T-helper 9 cell (primary cell): Measurements from ENCODE around the gene FRS3.
"Not testable (repeated sequence)": the region's sequence is repeated elsewhere in the genome, so short reads cannot be mapped to it uniquely, and the experiment has no call there.

Experiments
- DNase-seq: peaks from one replicate; pipeline ENCODE4 v3.0.0-alpha.2; 2020

FRS3 gene

DNA sequence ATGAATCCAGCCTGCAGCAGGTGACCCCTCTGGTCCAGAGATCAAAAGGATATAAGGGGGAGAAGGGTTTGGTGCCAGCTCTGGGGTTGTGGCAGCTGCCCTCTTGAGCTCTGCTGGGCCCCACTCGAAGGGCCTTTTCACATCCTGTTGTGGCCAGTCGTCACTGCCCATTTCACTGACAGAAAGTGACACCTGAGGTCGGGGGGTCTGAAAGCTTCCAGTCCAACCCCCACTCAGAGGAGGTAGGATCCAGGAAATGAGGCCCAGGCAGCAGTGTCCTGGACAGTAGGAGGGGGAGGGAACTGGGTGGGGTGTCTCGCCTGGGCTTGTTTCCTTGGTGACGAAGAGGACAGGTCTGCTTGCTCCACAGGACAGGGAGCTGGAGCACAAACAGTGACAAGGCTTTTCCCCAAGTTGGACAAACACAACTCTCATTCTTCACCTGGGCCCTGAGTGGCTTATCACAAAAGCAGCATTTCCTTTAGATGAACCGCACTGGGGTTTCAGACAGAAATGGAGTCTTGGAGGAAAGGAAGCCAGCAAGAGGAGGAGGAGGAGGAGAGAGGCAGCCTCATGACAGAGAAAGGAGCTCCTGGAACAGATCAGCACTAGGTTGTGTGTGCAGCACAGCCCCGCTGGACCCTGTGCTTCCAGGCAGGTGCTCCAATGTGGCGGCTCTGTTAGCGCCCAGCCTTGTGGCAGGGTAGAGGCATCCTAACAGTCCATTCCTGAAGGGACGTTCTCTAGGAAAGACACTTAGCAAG is 11.0 kb downstream of the FRS3 start:
- DNase-seq = no peak

DNA sequence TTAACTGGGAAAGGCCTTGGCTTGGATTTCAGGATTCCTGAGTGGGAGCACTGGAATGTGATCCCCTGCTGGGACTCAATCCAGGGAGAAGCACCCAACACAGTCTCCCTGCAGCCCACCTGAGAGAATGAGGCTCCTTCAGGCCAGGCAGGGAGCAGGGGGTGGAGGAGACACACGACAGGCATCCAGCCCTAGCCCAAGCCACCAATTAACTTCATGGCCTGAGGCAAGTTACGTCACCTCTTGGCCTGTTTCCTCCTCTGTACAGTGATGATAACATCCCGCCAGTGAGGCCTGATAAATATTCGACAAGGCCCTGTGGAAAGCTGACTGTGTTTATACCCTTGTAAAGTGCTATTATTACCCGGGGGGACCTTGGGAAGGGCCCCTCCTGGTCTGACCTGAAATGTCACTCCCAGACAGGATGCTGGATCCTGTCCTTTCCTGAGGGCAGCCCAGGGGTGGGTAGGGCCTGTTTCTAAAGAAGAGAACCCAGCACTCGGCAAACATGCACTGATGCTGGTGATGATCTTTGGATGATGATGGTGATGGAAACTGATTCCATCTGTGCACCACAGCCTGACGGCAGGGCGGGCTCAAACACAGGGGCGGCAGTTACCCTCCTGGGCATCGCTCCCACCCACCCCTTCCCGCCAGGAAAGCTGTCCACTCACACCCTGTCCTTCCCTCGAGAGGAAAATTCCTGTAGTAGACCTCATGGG is 12.4 kb downstream of the FRS3 start:
- DNase-seq = no peak

DNA sequence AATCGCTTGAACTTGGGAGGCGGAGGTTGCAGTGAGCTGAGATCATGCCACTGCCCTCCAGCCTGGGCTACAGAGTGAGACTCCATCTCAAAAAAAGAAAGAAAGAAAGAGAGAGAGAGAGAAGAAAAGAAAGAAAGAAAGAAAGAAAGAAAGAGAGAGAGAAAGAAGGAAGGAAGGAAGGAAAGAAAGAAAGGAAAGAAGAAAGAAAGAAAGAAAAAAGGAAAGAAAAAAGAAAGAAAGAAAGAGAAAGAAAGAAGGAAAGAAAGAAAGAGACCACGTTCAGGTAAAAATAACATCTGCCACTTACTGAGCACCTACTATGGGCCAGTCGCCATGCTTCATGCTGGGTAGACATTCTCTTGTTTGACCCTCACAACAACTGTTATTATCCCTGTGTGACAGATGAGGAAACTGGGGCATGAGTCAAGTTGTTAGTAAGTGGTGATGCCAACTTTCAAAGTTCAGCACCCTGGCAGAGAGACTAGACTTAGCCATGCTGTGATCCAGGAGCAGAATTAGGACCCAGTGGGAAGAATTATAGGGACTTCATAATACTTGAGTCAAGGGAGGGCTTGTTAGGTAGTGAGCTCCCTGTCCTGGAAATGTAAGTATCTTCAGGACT is 13.5 kb downstream of the FRS3 start:
- not testable (repeated sequence) for DNase-seq

DNA sequence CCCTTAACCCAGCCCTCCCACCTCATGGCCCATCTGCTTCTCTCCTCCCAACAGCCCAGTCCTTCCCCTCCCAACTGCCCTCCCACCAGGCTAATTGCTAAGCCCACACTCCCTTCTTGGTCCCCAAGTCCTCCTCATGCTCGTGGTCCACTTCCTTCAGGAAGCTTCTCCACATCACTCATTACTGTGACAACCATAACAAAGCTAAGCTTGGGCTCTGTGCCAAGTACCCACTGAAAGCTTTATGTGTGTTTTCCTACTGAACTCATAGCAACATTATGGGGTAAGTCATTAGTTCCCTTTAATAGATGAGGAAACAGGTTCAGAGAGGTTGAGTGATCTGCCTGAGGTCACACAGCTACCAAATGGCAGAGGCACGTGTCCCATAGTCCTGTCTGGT is 16.2 kb downstream of the FRS3 start:
- no peak for DNase-seq

DNA sequence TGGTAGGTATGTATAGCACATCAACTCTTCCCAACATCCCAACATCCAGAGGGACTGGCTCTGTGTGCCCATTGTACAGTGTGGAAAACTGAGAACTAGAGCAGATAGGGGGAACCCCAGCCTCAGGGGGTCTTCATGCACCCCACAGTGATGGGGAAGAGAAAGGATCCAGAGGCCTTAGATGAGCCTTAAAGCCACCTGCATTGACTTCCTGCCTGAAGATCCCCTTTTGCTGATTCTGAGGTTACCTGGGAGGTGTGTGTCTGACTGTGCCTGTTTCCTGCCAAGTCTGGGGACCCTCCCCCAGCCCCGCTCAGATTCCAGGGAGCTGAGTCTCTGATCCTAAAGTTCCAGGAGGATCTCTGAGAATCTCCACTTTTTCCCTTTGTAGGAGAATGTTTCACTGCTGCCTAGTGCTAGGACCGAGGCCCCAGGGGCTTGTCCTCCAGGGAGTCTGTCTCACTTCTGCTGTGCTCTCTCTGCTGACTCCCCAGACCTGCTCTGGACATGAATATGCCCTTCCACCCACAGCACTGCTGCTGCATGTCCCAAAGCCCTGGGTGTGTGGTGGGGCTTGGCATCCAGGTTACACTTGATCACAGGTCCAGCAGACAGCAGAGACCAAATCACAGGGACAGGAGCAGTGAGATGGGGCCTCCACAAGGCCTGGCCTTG is 19.7 kb downstream of the FRS3 start:
- DNase-seq = no peak

DNA sequence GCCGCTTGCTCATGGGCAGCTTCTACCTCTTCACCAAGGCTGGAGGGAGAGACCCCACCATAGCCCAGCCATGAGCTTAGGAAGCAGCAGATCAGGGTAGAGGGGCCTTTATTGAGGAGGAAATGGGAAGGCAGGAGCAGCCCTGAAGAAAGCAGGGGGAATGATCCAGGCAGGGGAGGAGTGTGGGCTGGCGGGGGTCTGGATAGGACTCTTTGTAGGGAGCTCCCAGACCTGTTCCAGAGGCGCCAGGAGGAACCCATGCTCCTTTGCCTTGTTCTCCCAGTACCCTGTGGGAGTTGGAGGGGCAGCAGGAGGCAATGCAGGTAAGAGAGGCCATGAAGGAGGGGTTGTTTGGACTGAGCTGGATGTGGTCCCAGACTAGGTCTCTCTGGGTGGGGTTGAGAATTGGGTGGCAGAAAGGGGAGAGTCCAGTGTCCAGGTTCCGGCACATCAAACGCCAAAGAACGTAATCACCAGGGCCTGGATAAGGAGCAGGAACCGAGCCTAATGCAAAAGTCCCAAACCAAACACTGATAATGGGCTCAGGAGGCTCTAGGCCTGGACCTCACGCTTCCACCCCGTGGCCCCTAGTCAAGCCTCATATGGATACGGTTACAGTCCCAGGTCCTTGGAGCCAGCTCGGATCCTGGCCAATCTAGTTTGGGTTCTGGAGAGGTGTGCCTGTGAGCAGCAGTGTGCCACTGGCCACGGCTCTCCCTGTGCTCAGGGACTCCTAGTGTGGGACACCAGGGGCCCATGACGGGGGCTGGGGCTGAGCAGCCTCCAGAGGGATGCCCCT is 20.4 kb downstream of the FRS3 start:
- DNase-seq = no peak

DNA sequence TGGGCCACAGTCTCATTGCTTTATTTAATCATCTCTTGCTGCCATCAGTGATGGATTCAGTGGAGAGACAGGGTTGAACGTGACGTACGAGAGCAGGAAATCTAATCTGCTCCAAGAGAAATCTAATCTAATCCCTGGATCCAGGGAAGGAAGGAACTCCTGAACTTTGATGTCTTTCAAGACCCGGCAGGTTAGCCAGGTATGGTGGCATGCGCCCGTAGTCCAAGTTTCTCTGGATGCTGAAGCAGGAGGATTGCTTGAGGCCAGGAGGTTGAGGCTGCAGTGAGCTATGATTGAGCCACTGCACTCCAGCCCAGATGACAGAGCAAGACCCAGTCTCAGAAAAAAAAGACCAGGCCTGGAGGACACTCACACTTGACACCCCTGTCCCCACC is 21.1 kb downstream of the FRS3 start:
- DNase-seq = no peak

DNA sequence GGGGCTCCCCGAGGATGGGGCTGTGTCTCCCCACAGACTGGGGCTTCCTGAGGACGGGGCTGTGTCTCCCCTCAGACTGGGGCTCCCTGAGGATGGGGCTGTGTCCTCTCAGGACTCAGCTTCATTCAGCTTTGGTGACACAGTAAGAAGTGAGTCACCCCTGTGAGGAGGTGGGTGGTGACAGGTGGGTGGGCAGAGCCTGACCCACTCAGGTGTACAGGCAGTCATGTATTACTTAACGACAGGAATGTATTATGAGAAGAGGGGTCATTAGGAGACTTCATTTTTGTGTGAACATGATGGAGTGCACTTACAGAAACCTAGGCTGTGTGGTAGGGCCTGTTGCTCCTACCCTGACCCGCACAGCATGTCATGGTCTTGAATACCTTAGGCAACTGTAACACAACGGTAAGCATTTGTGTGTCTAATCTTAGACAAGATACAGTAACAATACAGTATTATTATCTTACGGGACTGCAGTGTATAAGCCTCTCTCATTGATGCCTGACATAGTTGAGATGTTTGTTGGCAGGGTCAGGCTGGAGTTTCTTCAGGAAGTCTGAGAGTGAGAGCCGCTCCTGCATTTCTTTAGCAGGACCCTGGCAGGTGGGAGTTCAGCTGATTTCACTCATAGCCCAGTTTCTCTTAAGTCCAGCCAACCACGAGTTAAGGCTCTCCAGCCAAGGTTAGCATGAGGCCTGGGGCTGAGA is 21.6 kb downstream of the FRS3 start:
- no peak for DNase-seq

DNA sequence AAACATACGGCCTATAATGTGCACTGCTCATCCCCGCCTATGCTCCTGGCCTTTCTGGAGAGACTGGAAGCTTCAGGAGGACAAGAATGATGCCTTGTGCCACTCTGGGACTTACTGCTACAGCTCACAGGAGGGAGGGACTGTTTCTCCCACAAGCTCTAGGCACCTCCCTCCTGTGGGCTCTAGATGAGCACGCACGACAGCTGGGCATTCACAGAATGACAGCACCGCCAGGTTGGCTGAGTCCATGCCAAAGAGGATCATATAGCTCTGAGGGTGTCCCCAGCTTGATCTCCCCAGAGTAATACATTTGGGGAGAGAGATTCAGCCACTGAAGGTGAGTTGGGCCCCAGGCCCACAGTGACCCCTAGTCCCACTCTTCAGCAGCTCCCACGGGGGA is 22.4 kb downstream of the FRS3 start:
- DNase-seq = no peak

DNA sequence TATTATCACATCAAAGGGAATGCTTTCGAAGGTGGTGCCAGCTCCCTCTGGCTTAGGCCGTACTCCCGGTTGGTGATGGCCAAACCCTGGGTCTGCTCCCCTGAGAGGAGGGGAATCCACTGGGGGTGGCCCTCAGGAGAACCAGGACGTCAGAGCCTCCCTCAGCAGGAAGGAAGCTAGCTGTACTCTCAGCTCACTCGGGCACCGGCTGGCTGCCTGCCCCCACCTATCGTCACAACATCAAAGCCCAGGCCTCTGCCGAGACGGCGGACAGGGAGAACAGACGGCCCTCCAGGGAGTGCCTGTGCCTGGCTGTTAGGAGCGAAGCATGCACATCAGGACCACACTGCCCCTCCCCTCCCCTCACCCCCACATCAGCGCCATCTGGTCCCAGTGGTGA is 23.3 kb downstream of the FRS3 start:
- no peak for DNase-seq

DNA sequence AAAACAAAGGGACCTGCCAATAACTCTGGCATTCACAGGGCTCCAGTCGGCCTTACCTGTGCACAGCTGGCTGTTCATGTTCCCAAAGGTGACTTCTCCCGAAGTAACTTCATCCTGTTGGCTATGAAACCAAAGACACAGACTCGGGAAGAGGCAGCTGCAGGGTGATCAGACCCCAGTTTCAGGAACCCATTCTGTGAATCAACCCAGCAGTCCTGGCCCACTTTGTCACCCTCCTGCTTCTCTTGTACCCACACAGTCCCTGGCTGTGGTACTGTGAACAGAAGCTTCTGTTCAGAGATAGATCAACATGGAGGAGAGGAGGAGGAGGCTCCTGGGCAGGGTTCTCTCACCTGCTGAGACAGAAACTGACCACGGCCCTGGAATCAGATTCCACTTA is 23.8 kb downstream of the FRS3 start:
- no peak for DNase-seq

DNA sequence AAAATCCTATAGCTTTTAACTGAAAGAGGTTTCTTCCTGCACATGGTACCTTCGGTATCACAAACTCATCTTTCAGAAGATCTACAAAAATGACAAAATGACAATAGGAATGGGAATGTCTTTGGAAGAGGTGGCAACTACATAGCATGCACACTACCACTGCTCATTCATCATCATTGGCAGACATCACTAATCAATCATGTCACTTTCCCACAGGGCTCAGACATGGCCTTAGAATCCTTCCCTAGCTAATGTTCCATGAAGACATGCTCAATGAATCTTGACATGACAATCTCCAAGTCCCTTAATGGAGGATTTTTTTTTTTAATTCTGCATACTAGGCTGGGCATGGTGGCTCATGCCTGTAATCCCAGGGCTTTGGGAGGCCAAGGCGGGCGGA is 29.3 kb downstream of the FRS3 start:
- DNase-seq = no peak

DNA sequence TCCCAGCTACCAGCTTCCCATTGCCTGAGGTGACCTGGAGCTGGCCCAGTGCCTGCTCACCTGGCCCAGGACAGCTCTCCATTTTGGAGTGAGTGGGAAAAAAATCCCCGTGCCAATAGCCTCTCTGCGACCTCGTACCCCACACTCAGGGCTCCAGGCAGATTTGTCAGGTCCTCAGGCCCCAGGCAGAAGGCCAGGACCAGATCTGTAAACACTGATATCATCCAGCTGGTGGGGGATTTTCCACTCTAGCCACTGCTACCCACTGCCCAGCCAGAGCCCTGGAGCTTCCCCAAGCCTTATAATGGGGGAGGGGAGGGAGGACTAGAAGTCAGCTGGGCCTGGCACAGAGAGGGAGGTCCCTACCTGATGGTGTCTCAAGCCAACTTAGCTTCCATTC is 31.2 kb downstream of the FRS3 start:
- no peak for DNase-seq

DNA sequence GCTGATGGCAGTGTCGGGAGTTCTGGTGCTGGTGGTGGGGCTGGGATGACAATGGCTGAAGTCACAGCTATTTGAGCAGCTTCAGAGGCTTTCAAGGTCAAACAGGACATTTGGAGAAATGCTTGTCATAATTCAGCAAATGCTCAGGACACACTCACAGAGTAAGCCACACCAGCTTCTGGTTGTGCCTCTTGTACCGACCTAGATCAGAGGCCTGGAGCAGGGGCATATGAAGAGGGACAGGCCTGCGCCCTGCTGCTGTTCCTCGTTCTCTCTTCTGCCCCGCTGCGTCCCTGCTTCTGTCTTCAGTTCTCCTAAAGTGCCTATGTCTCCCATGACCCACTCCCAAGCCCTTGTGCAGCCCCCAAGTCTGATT is 31.6 kb downstream of the FRS3 start:
- DNase-seq = no peak

DNA sequence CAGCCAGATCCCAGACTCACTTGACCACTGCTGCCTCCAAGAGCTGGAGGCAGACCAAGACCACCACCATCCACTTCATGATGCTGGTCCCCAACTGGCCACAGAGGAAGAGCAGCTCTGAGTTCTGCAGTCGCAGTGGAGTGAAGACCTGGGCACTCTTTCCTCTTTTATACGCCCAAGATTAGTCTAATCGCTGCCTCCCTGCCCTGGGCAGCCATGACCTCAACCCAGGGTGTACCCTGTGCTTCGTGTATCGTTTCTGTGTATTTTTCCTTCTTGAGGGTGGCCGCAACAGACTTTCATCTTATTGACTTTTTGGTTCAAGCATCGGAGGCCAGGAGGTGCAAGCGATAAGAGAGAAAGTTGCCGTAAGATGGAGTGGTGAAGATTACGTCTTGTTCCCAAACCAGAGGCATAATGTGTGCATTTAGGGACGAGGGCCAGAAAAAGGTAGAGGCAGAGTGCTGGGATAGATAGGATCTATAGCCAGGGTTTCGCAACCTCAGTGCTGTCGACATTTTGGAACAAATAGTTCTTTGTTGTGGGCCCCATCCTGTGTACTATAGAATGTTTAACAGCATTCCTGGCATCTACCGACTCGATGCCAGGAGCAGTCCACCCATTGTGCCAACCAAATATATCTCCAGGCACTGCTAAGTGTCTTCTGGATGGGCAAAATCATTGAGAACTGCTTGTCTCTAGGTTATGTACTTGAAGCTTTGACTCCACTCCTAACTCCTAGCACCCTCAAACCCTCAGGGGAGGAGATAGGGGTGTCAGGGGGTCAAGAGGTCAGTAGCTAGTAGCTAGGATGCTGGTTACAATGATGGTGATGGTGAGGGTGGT is 32.2 kb downstream of the FRS3 start, which contains the start of gene PGC:
Gene PGC, minus strand, starts transcription at position 142 of the 846 bp plus-strand sequence. Its CDS starts 63 bp downstream, at position 79.
- no peak for DNase-seq

DNA sequence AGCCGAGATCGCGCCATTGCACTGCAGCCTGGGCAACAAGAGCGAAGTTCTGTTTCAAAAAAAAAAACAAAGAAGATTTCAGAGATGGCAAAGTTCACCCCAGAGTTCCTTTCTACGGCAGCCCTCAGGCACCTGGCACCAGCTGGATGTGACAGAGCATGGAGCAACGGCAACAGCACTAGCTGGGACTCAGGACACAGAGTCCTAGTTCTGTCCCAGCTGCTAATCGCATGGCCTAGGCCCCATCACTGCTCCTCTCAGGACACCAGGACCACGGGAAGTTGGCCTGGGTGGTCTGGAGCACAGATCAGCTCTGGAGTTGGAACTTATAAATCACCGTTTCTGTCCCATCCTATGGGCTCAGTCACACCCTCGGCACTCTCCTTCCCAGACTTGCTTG is 33.6 kb downstream of the FRS3 start:
- no peak for DNase-seq

DNA sequence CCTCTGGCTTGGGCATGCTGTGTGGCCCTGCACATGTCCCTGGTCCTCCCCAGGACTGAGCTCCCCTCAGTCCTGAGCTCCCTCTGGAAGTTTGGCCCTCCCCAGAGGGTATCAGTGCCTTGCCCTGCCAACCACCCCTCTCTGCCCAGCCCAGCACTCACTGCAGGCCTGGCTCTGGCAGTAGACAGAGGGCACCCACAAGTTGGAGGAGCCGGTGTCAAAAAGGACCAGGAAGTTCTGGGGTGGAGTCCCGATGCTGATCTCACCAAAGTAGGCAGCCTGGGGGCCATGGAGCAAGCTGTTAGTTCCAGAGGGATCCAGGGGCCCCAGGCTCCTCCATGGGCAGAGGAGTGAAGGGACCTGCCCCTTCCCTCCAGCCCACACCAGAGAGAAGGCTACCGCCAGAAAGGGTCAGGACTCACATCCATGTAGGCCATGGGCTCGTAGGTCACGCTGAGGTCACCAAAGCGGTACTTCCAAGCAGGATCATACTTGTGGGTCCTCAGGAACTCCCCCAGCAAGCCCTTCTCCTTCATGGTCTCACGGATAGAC is 35.4 kb downstream of the FRS3 start:
- DNase-seq = no peak

DNA sequence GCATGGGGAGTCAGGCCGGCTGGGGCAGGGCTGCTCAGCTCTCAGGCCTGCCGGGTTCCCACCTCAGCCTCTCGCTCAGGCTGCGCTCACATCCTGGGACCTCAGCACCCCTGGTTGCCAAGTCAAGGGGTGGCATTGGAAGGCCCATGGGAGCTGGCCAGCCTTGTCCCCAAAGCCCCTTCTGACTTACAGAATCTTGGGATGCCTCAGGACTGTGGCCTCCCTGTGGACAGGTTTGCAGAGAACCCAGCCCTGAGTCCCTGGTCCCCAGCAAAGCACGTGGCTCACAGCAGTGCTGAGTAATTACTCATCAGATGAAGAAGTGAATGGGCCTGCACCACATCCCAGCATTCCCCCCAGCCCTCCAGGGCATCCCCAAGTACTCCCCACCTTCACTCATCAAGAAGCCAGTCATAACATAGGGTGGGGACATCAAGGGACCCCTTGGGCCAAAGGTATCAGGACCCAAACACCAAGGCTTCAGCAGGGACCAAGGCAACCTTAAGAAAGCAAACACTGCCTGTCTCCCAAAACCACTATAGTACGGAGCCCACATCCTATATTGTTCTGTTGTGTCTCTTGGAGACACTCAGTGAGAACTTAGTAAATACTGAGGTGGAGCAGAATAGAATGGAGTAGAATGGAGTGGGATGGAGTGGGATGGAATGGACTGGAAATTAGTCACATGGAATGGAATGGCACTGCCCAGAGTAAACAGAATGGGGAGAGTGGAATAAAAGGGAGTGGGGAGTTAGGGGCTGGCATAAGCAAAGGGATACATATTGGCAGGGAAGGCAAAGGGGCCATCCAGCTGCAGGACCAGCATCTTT is 36.1 kb downstream of the FRS3 start:
- no peak for DNase-seq

DNA sequence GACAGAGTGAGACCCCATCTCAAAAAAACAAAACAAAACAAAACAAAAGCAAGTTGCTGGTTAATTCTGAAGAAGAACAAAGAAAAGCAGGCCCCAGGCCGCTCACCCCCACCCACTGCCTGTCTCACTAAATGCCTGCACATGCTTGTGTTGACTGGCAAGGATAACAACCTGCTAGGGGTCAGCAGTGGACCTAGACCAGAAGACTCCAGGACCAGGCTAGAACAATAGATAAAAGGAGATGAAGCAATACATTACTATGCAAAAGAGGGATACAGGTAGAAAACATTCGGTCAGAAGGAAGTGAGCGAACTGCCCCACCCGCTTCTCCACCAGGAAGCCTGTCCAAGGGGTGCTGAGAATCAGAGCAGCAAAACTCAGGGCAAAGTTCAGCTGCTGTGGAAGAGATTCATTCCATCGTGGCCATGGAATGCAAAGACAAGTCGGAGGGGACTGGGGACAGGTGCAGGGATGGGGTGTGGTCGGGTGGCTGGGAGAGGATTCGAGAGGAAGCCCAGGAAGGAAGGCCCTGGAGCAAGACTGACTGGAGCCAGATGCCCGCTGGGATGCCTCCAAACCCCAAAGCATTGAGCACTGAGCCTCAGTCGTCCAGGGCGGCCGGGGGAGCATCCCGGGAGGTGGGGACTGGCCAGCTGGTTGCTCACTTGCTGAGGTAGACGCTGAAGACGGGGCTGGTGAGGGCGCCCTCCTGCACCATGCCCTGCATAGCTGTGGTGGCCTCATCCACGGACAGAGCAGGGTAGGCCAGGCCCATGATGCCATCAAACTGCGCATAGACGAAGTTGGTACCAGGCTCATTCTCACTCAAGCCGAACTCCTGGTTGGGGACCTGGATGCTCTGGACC is 37.8 kb downstream of the FRS3 start:
- no peak for DNase-seq
